Mesendoderm (in vitro differentiated cells): Measurements from ENCODE around the gene TCL1A.

Experiments used
- DNase-seq: peaks from one replicate; pipeline ENCODE4 v3.0.0; 2013
- H2AK5ac ChIP-seq: 2 replicates; pipeline ENCODE4 v1.6.1; 2013; ENCODE audit warnings: low read length, inconsistent platforms
- H2BK120ac ChIP-seq: 2 replicates; pipeline ENCODE4 v1.6.1; 2013; ENCODE audit warnings: low read depth, mild to moderate bottlenecking, low read length, moderate library complexity, mixed read lengths
- H2BK15ac ChIP-seq: replicated peaks from 2 replicates; pipeline ENCODE4 v1.6.1; 2013; ENCODE audit warnings: low read depth, mild to moderate bottlenecking, moderate library complexity
- H2BK5ac ChIP-seq: 2 replicates; pipeline ENCODE4 v1.6.1; 2013; ENCODE audit warnings: low read length, inconsistent platforms
- H3K18ac ChIP-seq: 2 replicates; pipeline ENCODE4 v1.6.1; 2013; ENCODE audit warnings: mild to moderate bottlenecking, low read length, mixed read lengths
- H3K23ac ChIP-seq: one replicate; pipeline ENCODE4 v1.6.1; 2013; ENCODE audit warnings: low read length
- H3K27ac ChIP-seq: 2 replicates; pipeline ENCODE4 v1.5.1; 2013; ENCODE audit warnings: low read depth, mild to moderate bottlenecking, inconsistent platforms, low read length, moderate library complexity
- H3K27me3 ChIP-seq: 2 replicates; pipeline ENCODE4 v1.6.1; 2013; ENCODE audit warnings: low read length, control low read depth, mild to moderate bottlenecking, inconsistent platforms; ENCODE audit not compliant: insufficient read depth, poor library complexity
- H3K36me3 ChIP-seq: 2 replicates; pipeline ENCODE4 v1.6.1; 2013; ENCODE audit warnings: low read length, inconsistent platforms; ENCODE audit not compliant: control insufficient read depth, insufficient read depth
- H3K4ac ChIP-seq: one replicate; pipeline ENCODE4 v1.6.1; 2013; ENCODE audit warnings: low read depth, mild to moderate bottlenecking, low read length, moderate library complexity
- H3K4me1 ChIP-seq: 2 replicates; pipeline ENCODE4 v1.6.1; 2013; ENCODE audit warnings: low read depth, low read length, inconsistent platforms; ENCODE audit not compliant: control insufficient read depth
- H3K4me2 ChIP-seq: 2 replicates; pipeline ENCODE4 v1.6.1; 2013; ENCODE audit warnings: low read length
- H3K4me3 ChIP-seq: 2 replicates; pipeline ENCODE4 v1.5.1; 2013; ENCODE audit warnings: mild to moderate bottlenecking, low read length
- H3K56ac ChIP-seq: one replicate; pipeline ENCODE4 v1.6.1; 2013; ENCODE audit warnings: low read length
- H3K79me1 ChIP-seq: 2 replicates; pipeline ENCODE4 v1.6.1; 2013; ENCODE audit warnings: low read length, inconsistent platforms
- H3K79me2 ChIP-seq: 2 replicates; pipeline ENCODE4 v1.6.1; 2013; ENCODE audit warnings: mild to moderate bottlenecking, low read length; ENCODE audit not compliant: control insufficient read depth, insufficient read depth
- H3K9ac ChIP-seq: 2 replicates; pipeline ENCODE4 v1.6.1; 2013; ENCODE audit warnings: low read length, inconsistent platforms
- H4K5ac ChIP-seq: one replicate; pipeline ENCODE4 v1.6.1; 2013; ENCODE audit warnings: low read length
- H4K8ac ChIP-seq: one replicate; pipeline ENCODE4 v1.6.1; 2013; ENCODE audit warnings: low read depth, mild to moderate bottlenecking, control low read depth, low read length, moderate library complexity
- WGBS: extraction: QIAGEN DNeasy Blood & Tissue Kit; methylation state at CpG from one replicate; pipeline ENCODE4 v1.1.7; 2013; ENCODE audit warnings: low lambda C conversion rate, missing lambda C conversion rate; ENCODE audit not compliant: insufficient coverage; ENCODE audit errors: extremely low coverage; 5-methylcytosine and 5-hydroxymethylcytosine counted together

Gene TCL1A

DNA sequence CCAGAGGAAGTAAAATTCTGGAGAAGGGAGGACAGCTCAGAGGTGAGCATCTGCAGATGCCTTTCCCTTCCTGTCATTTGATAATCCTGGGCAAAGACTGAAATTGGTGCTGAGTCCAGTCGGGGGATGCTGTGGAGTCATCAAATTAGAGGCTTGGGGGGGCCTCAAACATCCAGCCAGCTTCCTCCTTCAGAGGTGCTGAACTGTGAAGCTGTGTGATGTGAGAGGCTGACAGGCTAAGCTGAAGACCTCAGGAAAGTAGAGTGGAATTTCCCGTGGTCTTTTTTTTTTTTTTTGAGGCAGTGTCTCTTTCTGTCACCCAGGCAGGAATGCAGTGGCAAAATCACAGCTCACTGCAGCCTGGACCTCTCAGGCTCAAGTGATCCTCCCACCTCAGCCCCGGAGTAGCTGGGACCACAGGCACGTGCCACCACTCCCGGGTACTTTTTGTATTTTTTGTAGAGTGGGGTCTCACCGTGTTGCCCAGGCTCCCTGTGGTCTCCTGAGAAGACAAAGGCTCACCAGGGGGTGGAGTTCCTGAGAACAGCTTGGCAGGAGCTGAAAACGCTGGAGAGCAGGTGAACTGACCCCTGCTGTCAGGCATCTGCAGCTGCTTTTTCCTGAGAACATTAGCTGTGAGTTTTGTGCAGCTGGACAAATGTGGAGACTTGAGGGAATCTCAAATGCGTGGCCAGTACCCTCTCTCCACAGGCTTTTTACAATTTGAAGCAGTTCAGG is 33.8 kb downstream of the TCL1A start:
- peaks cover 2% of the 10 kb centered on the region for H3K4me1 ChIP-seq
- no peak overlapping the region for H4K8ac ChIP-seq
- no peaks in the 10 kb centered on the region for H3K79me1 ChIP-seq
- H3K36me3 ChIP-seq = no peaks in the 10 kb centered on the region
- no peaks in the 10 kb centered on the region for H3K27me3 ChIP-seq
- no peak overlapping the region for H3K9ac ChIP-seq
- H3K27ac ChIP-seq = no peak overlapping the region
- no peak overlapping the region for H3K18ac ChIP-seq
- no peak overlapping the region for H3K4me3 ChIP-seq
- no peak overlapping the region for H4K5ac ChIP-seq
- H3K4ac ChIP-seq = no peak overlapping the region
- no peaks in the 10 kb centered on the region for H3K79me2 ChIP-seq
- DNase-seq = peak; percentile 70
- no peak overlapping the region for H2AK5ac ChIP-seq
- no peak overlapping the region for H3K4me2 ChIP-seq
- H3K23ac ChIP-seq = no peak overlapping the region
- no peak overlapping the region for H2BK5ac ChIP-seq
- H2BK120ac ChIP-seq = no peak overlapping the region
- H2BK15ac ChIP-seq = no peak overlapping the region
- no CpG with 5 or more reads among the region's 8 CpGs for WGBS
- no peak overlapping the region for H3K56ac ChIP-seq

DNA sequence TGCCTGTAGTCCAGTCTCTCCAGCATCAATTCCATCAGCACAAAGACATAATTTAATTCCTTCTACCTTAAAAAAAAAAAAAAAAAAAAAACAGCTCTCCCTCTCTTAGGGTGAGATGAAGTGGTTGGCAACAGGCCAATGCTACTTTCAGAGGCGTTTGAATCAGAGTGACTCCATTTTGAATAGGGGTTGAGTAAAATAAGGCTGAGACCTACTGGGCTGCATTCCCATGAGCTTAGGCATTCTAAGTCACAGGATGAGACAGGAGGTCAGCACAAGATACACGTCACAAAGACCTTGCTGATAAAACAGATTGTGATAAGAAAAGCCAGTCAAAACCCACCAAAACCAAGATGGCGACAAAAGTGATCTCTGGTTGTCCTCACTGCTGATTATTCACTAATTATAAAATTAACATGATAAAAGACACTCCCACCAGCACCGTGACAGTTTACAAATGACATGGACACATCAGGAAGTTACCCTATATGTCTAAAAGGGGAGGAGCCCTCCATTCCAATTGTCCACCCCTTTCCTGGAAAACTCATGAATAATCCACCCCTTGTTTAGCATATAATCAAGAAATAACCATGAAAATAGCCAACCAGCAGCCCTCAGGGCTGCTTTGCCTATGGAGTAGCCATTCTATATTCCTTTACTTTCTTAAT is 34.6 kb downstream of the TCL1A start:
- Histone ChIP-seq H3K9ac (no peak overlapping the region), H3K4me2 (no peak overlapping the region), H4K5ac (no peak overlapping the region), H3K18ac (no peak overlapping the region), H2BK5ac (no peak overlapping the region), H3K36me3 (no peaks in the 10 kb centered on the region), H3K4me1 (peaks cover 2% of the 10 kb centered on the region), H3K27me3 (no peaks in the 10 kb centered on the region), H3K27ac (no peak overlapping the region), H2AK5ac (no peak overlapping the region), H3K4ac (no peak overlapping the region), H3K4me3 (no peak overlapping the region), H4K8ac (no peak overlapping the region), H3K56ac (no peak overlapping the region), H2BK15ac (no peak overlapping the region), H3K79me2 (no peaks in the 10 kb centered on the region), H2BK120ac (no peak overlapping the region), H3K79me1 (no peaks in the 10 kb centered on the region), H3K23ac (no peak overlapping the region)
- no CpG with 5 or more reads among the region's 4 CpGs for WGBS
- DNase-seq = peak; percentile 50

- H3K4ac ChIP-seq = no peak overlapping the region
- no CpG with 5 or more reads among the region's 4 CpGs for WGBS
- no peaks in the 10 kb centered on the region for H3K79me2 ChIP-seq
- H3K18ac ChIP-seq = no peak overlapping the region
- no peak overlapping the region for H3K56ac ChIP-seq
- H3K79me1 ChIP-seq = no peaks in the 10 kb centered on the region
- no peak overlapping the region for H2BK5ac ChIP-seq
- no peak overlapping the region for H3K27ac ChIP-seq
- no peak overlapping the region for H3K9ac ChIP-seq
- no peak for DNase-seq
- H3K4me2 ChIP-seq = no peak overlapping the region
- H4K5ac ChIP-seq = no peak overlapping the region
- no peak overlapping the region for H3K23ac ChIP-seq
- no peak overlapping the region for H2BK120ac ChIP-seq
- H4K8ac ChIP-seq = no peak overlapping the region
- H3K4me3 ChIP-seq = no peak overlapping the region
- H3K4me1 ChIP-seq = peaks cover 2% of the 10 kb centered on the region
- no peak overlapping the region for H2BK15ac ChIP-seq
- H3K27me3 ChIP-seq = no peaks in the 10 kb centered on the region
- H3K36me3 ChIP-seq = no peaks in the 10 kb centered on the region
- H2AK5ac ChIP-seq = no peak overlapping the region
Observed at GRCh38 chr14:95677179-95677835, 36.6 kb downstream of the TCL1A start.

GRCh38 chr14:95675486-95675885 is 38.4 kb downstream of the TCL1A start:
- H2BK15ac ChIP-seq = no peak overlapping the region
- H3K4me1 ChIP-seq = peaks cover 2% of the 10 kb centered on the region
- H3K27me3 ChIP-seq = no peaks in the 10 kb centered on the region
- no peak overlapping the region for H2BK120ac ChIP-seq
- H2AK5ac ChIP-seq = no peak overlapping the region
- no peak overlapping the region for H3K23ac ChIP-seq
- H3K79me1 ChIP-seq = no peaks in the 10 kb centered on the region
- H3K4me3 ChIP-seq = no peak overlapping the region
- no peak overlapping the region for H3K18ac ChIP-seq
- no peaks in the 10 kb centered on the region for H3K79me2 ChIP-seq
- no peak overlapping the region for H3K4ac ChIP-seq
- H3K4me2 ChIP-seq = no peak overlapping the region
- no peak overlapping the region for H3K56ac ChIP-seq
- H2BK5ac ChIP-seq = no peak overlapping the region
- no peak overlapping the region for H3K27ac ChIP-seq
- no peaks in the 10 kb centered on the region for H3K36me3 ChIP-seq
- peak; percentile 49 for DNase-seq
- no CpG with 5 or more reads among the region's 4 CpGs for WGBS
- no peak overlapping the region for H3K9ac ChIP-seq
- no peak overlapping the region for H4K8ac ChIP-seq
- H4K5ac ChIP-seq = no peak overlapping the region

GRCh38 chr14:95674613-95675012 is 39.3 kb downstream of the TCL1A start:
- WGBS = no CpG with 5 or more reads among the region's 4 CpGs
- no peak overlapping the region for H3K23ac ChIP-seq
- H3K4me3 ChIP-seq = no peak overlapping the region
- no peak overlapping the region for H2BK120ac ChIP-seq
- H3K56ac ChIP-seq = no peak overlapping the region
- H3K27me3 ChIP-seq = no peaks in the 10 kb centered on the region
- no peak overlapping the region for H2BK15ac ChIP-seq
- no peak overlapping the region for H3K18ac ChIP-seq
- no peak overlapping the region for H4K8ac ChIP-seq
- no peaks in the 10 kb centered on the region for H3K36me3 ChIP-seq
- H3K27ac ChIP-seq = no peak overlapping the region
- H2AK5ac ChIP-seq = no peak overlapping the region
- H3K4ac ChIP-seq = no peak overlapping the region
- no peak overlapping the region for H4K5ac ChIP-seq
- no peak for DNase-seq
- no peaks in the 10 kb centered on the region for H3K79me2 ChIP-seq
- H3K79me1 ChIP-seq = no peaks in the 10 kb centered on the region
- no peak overlapping the region for H3K4me2 ChIP-seq
- no peak overlapping the region for H3K9ac ChIP-seq
- H3K4me1 ChIP-seq = no peaks in the 10 kb centered on the region
- H2BK5ac ChIP-seq = no peak overlapping the region
